Liver (tissue), 9 donors: ENCODE data around the gene SEMA5A. TPM values are rescaled to one million over a fixed set of nuclear protein-coding genes. Genes with fewer than 3 reads are reported as not detected.

Experiments used
- DNase-seq: peaks from one replicate; pipeline ENCODE4 v3.0.0-alpha.2; 2017; ENCODE audit warnings: low spot score
- H3K27ac ChIP-seq, 2 donors: one replicate each; pipeline ENCODE4 v1.7.0; 2013; ENCODE audit warnings: inconsistent platforms in 2 of 2, low read length in 2 of 2, control low read depth in 1 of 2, low read depth in 1 of 2, mild to moderate bottlenecking in 1 of 2
- H3K27me3 ChIP-seq, 4 donors: one replicate each; pipeline versions ENCODE4 v1.6.1 to v1.7.0; 2013; ENCODE audit warnings: low read length in 3 of 4, inconsistent platforms in 1 of 4, mild to moderate bottlenecking in 1 of 4, moderate library complexity in 1 of 4; ENCODE audit not compliant: control insufficient read depth in 4 of 4, insufficient read depth in 4 of 4
- H3K36me3 ChIP-seq, 4 donors: one replicate each; pipeline versions ENCODE4 v1.6.1 to v1.7.0; 2013; ENCODE audit warnings: low read length in 3 of 4, mild to moderate bottlenecking in 3 of 4, low read depth in 1 of 4, moderate library complexity in 1 of 4; ENCODE audit not compliant: control insufficient read depth in 4 of 4, insufficient read depth in 3 of 4
- H3K4me1 ChIP-seq, 4 donors: one replicate each; pipeline versions ENCODE4 v1.6.1 to v1.7.0; 2013; ENCODE audit warnings: low read length in 3 of 4, mild to moderate bottlenecking in 3 of 4, moderate library complexity in 1 of 4; ENCODE audit not compliant: control insufficient read depth in 4 of 4, insufficient read depth in 4 of 4
- H3K4me3 ChIP-seq, 3 donors: one replicate each; pipeline versions ENCODE4 v1.6.1 to v1.7.0; 2013; ENCODE audit warnings: low read length in 3 of 3, control low read depth in 1 of 3, low read depth in 1 of 3, mild to moderate bottlenecking in 1 of 3
- H3K9ac ChIP-seq, 2 donors: one replicate each; pipeline ENCODE4 v1.7.0; 2013; ENCODE audit warnings: low read length in 2 of 2, mild to moderate bottlenecking in 2 of 2, moderate library complexity in 2 of 2, control low read depth in 1 of 2, low read depth in 1 of 2
- H3K9me3 ChIP-seq, 4 donors: one replicate each; pipeline versions ENCODE4 v1.6.1 to v1.7.0; 2013; ENCODE audit warnings: low read length in 3 of 4; ENCODE audit not compliant: control insufficient read depth in 4 of 4
- EGR1 ChIP-seq, 2 donors: IDR thresholded peaks; 2 replicates each; pipeline ENCODE4 v1.6.1; 2016 to 2018; ENCODE audit warnings: antibody characterized with exemption in 2 of 2, low read depth in 2 of 2
- FOXA1 ChIP-seq: IDR thresholded peaks from 2 replicates; pipeline ENCODE4 v1.6.1; 2016; ENCODE audit warnings: antibody characterized with exemption
- FOXA2 ChIP-seq: IDR thresholded peaks from 2 replicates; pipeline ENCODE4 v1.6.1; 2016; ENCODE audit warnings: antibody characterized with exemption
- GABPA ChIP-seq, 2 donors: IDR thresholded peaks in 1 of 2; conservative IDR thresholded peaks in 1 of 2; 2 replicates each; pipeline ENCODE4 v1.6.1; 2016; ENCODE audit warnings: antibody characterized with exemption in 2 of 2, mild to moderate bottlenecking in 1 of 2, moderate library complexity in 1 of 2
- HNF4A ChIP-seq, 2 donors: conservative IDR thresholded peaks; 2 replicates each; pipeline ENCODE4 v1.6.1; 2016; ENCODE audit warnings: antibody characterized with exemption in 2 of 2, mild to moderate bottlenecking in 2 of 2
- HNF4G ChIP-seq: IDR thresholded peaks from 2 replicates; pipeline ENCODE4 v1.6.1; 2016; ENCODE audit warnings: antibody characterized with exemption
- JUND ChIP-seq, 2 donors: IDR thresholded peaks; 2 replicates each; pipeline ENCODE4 v1.6.1; 2016; ENCODE audit warnings: antibody characterized with exemption in 2 of 2
- NR2F2 ChIP-seq: IDR thresholded peaks from 2 replicates; pipeline ENCODE4 v1.6.1; 2016; ENCODE audit warnings: antibody characterized with exemption
- RAD21 ChIP-seq, 2 donors: IDR thresholded peaks; 2 replicates each; pipeline ENCODE4 v1.6.1; 2016; ENCODE audit warnings: antibody characterized with exemption in 2 of 2, mild to moderate bottlenecking in 2 of 2
- RXRA ChIP-seq, 2 donors: IDR thresholded peaks; 2 replicates each; pipeline ENCODE4 v1.6.1; 2017 to 2018; ENCODE audit warnings: antibody characterized with exemption in 2 of 2, mild to moderate bottlenecking in 1 of 2
- SP1 ChIP-seq: IDR thresholded peaks from 2 replicates; pipeline ENCODE4 v1.6.1; 2018; ENCODE audit warnings: antibody characterized with exemption, mild to moderate bottlenecking
- TAF1 ChIP-seq: conservative IDR thresholded peaks from 2 replicates; pipeline ENCODE4 v1.6.1; 2016; ENCODE audit warnings: antibody characterized with exemption, mild to moderate bottlenecking
- YY1 ChIP-seq: IDR thresholded peaks from 2 replicates; pipeline ENCODE4 v1.6.1; 2016; ENCODE audit warnings: antibody characterized with exemption, mild to moderate bottlenecking
- WGBS: extraction: QIAGEN DNeasy Blood & Tissue Kit; methylation state at CpG from one replicate; pipeline ENCODE4 v1.1.7; 2013; 5-methylcytosine and 5-hydroxymethylcytosine counted together
- polyA plus RNA-seq, 2 donors: library from polyadenylated mRNA; stranded (reverse) in 1 of 2; unstranded in 1 of 2; fragments of 200-250 nt in 1 of 2; fragments of >200 nt in 1 of 2; fragmentation: Nextera tagmentation in 1 of 2; extraction: Ambion mirVana in 1 of 2; gene quantifications; one replicate each; pipeline versions ENCODE4 v1.2.1 to v1.2.3, GENCODE V29; 2013 to 2015
- total RNA-seq, 2 donors: library from RNA; depleted of rRNA; stranded (reverse); fragments of >200 nt; gene quantifications; one replicate each; pipeline ENCODE4 v1.2.3, GENCODE V29; 2014
- TF ChIP-seq, protein P1 (sequence below): IDR thresholded peaks from 2 replicates; pipeline ENCODE4 v1.6.1; 2016; ENCODE audit warnings: antibody characterized with exemption
- TF ChIP-seq, protein P2 (sequence below): IDR thresholded peaks from 2 replicates; pipeline ENCODE4 v1.6.1; 2016; ENCODE audit warnings: antibody characterized with exemption
- TF ChIP-seq, protein P3 (sequence below): fragments of 150-350 bp; IDR thresholded peaks from 2 replicates; pipeline ENCODE4 v1.5.1; 2017; ENCODE audit warnings: improper control_type of control experiment, low read depth, low read length; ENCODE audit not compliant: missing input control
- TF ChIP-seq, protein P4 (sequence below): IDR thresholded peaks from 2 replicates; pipeline ENCODE4 v1.6.1; 2016; ENCODE audit warnings: antibody characterized with exemption
- TF ChIP-seq, protein P5 (sequence below): IDR thresholded peaks from 2 replicates; pipeline ENCODE4 v1.6.1; 2016; ENCODE audit warnings: antibody characterized with exemption, mild to moderate bottlenecking
- donor health status: healthy.
- donor health status: healthy.
- donor health status: healthy.
- donor health status: healthy.
- donor health status: healthy.

Gene SEMA5A
- total and polyA plus RNA-seq, 4 donors = 1.1 to 5.8 (median 3.2) TPM

DNA sequence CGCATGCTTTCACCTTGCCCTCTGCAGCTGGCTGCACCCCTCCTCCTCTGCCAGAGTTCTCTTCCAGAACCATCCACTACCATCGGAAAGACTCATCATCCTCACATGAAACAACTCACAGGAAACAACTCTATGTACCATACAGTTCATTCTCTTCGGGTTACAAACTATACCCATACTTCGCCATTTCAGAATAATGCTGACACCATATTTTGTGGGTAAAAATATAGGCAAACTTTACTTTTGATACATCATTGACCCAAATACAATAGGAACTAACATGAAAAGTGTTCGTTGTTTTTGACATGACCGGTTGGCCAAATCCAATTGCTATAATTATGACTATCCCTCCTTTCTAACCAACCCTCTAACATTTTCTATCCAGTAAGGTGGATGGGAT, 421.0 kb downstream of the SEMA5A start (continued):
- TF ChIP-seq, protein P1, sequence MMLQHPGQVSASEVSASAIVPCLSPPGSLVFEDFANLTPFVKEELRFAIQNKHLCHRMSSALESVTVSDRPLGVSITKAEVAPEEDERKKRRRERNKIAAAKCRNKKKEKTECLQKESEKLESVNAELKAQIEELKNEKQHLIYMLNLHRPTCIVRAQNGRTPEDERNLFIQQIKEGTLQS = no peak
- TF ChIP-seq FOXA2 (no peak), HNF4G (no peak), EGR1 (IDR thresholded peaks at IDR 0.05; ENCODE audit: low read depth in 2 of 2) (no peak), YY1 (no peak)

DNA sequence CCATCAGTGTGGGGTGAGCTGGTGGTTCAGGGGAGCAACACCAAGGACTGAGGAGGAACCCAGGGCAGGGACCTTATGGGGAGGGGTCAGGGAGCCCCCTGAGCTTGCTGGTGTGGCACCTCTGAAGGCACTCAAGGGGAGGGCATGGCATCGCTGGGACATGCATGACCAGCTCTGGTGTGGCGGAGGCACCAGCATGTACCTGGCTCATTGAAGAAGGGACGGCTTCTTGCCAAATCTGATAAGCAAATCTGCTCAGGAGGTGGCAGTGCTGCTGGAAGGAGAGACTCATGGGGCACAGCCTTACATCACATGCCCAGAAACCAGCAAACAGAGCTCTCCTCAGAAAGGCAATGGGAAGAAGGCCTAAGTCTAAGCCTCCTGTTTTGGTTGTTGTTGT, 421.8 kb downstream of the SEMA5A start:
- H3K9ac ChIP-seq = no peak overlapping the region
- no peaks in the 10 kb centered on the region for H3K27me3 ChIP-seq
- WGBS = 79% methylated on average over 3 of the region's 3 CpGs
- H3K4me3 ChIP-seq = no peak overlapping the region
- H3K9me3 ChIP-seq = no peaks in the 10 kb centered on the region
- no peak for DNase-seq
- no peak overlapping the region for H3K27ac ChIP-seq
- no peaks in the 10 kb centered on the region for H3K4me1 ChIP-seq
- TF ChIP-seq HNF4G = no peak
- TF ChIP-seq SP1 = no peak
- TF ChIP-seq, protein P2, sequence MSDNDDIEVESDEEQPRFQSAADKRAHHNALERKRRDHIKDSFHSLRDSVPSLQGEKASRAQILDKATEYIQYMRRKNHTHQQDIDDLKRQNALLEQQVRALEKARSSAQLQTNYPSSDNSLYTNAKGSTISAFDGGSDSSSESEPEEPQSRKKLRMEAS = no peak
- no peak for TF ChIP-seq EGR1 (IDR thresholded peaks at IDR 0.05; ENCODE audit: low read depth in 2 of 2)
- TF ChIP-seq RAD21 (IDR thresholded peaks at IDR 0.05) = no peak
- no peak for TF ChIP-seq HNF4A (conservative IDR thresholded peaks at IDR 0.05)
- no peak for TF ChIP-seq NR2F2
- TF ChIP-seq, protein P3, sequence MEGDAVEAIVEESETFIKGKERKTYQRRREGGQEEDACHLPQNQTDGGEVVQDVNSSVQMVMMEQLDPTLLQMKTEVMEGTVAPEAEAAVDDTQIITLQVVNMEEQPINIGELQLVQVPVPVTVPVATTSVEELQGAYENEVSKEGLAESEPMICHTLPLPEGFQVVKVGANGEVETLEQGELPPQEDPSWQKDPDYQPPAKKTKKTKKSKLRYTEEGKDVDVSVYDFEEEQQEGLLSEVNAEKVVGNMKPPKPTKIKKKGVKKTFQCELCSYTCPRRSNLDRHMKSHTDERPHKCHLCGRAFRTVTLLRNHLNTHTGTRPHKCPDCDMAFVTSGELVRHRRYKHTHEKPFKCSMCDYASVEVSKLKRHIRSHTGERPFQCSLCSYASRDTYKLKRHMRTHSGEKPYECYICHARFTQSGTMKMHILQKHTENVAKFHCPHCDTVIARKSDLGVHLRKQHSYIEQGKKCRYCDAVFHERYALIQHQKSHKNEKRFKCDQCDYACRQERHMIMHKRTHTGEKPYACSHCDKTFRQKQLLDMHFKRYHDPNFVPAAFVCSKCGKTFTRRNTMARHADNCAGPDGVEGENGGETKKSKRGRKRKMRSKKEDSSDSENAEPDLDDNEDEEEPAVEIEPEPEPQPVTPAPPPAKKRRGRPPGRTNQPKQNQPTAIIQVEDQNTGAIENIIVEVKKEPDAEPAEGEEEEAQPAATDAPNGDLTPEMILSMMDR = no peak
- no peak for TF ChIP-seq JUND (IDR thresholded peaks at IDR 0.05)
- no peak for TF ChIP-seq RXRA (IDR thresholded peaks at IDR 0.05)
- TF ChIP-seq, protein P4, sequence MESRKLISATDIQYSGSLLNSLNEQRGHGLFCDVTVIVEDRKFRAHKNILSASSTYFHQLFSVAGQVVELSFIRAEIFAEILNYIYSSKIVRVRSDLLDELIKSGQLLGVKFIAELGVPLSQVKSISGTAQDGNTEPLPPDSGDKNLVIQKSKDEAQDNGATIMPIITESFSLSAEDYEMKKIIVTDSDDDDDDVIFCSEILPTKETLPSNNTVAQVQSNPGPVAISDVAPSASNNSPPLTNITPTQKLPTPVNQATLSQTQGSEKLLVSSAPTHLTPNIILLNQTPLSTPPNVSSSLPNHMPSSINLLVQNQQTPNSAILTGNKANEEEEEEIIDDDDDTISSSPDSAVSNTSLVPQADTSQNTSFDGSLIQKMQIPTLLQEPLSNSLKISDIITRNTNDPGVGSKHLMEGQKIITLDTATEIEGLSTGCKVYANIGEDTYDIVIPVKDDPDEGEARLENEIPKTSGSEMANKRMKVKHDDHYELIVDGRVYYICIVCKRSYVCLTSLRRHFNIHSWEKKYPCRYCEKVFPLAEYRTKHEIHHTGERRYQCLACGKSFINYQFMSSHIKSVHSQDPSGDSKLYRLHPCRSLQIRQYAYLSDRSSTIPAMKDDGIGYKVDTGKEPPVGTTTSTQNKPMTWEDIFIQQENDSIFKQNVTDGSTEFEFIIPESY = no peak
- TF ChIP-seq, protein P5, sequence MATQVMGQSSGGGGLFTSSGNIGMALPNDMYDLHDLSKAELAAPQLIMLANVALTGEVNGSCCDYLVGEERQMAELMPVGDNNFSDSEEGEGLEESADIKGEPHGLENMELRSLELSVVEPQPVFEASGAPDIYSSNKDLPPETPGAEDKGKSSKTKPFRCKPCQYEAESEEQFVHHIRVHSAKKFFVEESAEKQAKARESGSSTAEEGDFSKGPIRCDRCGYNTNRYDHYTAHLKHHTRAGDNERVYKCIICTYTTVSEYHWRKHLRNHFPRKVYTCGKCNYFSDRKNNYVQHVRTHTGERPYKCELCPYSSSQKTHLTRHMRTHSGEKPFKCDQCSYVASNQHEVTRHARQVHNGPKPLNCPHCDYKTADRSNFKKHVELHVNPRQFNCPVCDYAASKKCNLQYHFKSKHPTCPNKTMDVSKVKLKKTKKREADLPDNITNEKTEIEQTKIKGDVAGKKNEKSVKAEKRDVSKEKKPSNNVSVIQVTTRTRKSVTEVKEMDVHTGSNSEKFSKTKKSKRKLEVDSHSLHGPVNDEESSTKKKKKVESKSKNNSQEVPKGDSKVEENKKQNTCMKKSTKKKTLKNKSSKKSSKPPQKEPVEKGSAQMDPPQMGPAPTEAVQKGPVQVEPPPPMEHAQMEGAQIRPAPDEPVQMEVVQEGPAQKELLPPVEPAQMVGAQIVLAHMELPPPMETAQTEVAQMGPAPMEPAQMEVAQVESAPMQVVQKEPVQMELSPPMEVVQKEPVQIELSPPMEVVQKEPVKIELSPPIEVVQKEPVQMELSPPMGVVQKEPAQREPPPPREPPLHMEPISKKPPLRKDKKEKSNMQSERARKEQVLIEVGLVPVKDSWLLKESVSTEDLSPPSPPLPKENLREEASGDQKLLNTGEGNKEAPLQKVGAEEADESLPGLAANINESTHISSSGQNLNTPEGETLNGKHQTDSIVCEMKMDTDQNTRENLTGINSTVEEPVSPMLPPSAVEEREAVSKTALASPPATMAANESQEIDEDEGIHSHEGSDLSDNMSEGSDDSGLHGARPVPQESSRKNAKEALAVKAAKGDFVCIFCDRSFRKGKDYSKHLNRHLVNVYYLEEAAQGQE = no peak
- no peak for TF ChIP-seq GABPA (IDR thresholded peaks at IDR 0.05 in 1 of 2, conservative IDR thresholded peaks at IDR 0.05 in 1 of 2)
- TF ChIP-seq, protein P1 = no peak
- TF ChIP-seq TAF1 = no peak
- no peak for TF ChIP-seq FOXA1
- no peak for TF ChIP-seq FOXA2
- no peak for TF ChIP-seq YY1
- H3K36me3 ChIP-seq = no peaks in the 10 kb centered on the region
